Measurements from ENCODE around the gene ZSWIM5. TPM values are rescaled to one million over a fixed set of nuclear protein-coding genes. Genes with fewer than 3 reads are reported as not detected.
"Not testable (repeated sequence)": the region's sequence is repeated elsewhere in the genome, so short reads cannot be mapped to it uniquely, and the experiment has no call there.

ZSWIM5 gene
- total RNA-seq, 1 experiment from 2014 or later = 2.2 TPM

- Mint-ChIP-seq H3K4me3 (no peak overlapping the region), H3K36me3 (peaks cover 22% of the 10 kb centered on the region), H3K9me3 (peaks cover 28% of the 10 kb centered on the region), H3K4me1 (peaks cover 8% of the 10 kb centered on the region), H3K27ac (no peak overlapping the region), H3K27me3 (ENCODE audit: low read depth) (no peaks in the 10 kb centered on the region; the same call in 1 of the 2 replicates)
- ChIA-PET CTCF (no interaction called here), POLR2A (no interaction called here)
- DNase-seq (ENCODE audit: low spot score) (no peak), ATAC-seq (no peak)
- TF ChIP-seq, protein P1, sequence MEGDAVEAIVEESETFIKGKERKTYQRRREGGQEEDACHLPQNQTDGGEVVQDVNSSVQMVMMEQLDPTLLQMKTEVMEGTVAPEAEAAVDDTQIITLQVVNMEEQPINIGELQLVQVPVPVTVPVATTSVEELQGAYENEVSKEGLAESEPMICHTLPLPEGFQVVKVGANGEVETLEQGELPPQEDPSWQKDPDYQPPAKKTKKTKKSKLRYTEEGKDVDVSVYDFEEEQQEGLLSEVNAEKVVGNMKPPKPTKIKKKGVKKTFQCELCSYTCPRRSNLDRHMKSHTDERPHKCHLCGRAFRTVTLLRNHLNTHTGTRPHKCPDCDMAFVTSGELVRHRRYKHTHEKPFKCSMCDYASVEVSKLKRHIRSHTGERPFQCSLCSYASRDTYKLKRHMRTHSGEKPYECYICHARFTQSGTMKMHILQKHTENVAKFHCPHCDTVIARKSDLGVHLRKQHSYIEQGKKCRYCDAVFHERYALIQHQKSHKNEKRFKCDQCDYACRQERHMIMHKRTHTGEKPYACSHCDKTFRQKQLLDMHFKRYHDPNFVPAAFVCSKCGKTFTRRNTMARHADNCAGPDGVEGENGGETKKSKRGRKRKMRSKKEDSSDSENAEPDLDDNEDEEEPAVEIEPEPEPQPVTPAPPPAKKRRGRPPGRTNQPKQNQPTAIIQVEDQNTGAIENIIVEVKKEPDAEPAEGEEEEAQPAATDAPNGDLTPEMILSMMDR (IDR thresholded peaks at IDR 0.05) = no peak
- TF ChIP-seq KAT7 (CRISPR knock-in tag; IDR thresholded peaks at IDR 0.05; ENCODE audit: borderline replicate concordance) = no peak
- TF ChIP-seq GRHL2 (CRISPR knock-in tag; IDR thresholded peaks at IDR 0.05; ENCODE audit: insufficient replicate concordance, severe bottlenecking) = no peak
- no peak for TF ChIP-seq MLX (CRISPR knock-in tag; IDR thresholded peaks at IDR 0.05)
- TF ChIP-seq, protein P2, sequence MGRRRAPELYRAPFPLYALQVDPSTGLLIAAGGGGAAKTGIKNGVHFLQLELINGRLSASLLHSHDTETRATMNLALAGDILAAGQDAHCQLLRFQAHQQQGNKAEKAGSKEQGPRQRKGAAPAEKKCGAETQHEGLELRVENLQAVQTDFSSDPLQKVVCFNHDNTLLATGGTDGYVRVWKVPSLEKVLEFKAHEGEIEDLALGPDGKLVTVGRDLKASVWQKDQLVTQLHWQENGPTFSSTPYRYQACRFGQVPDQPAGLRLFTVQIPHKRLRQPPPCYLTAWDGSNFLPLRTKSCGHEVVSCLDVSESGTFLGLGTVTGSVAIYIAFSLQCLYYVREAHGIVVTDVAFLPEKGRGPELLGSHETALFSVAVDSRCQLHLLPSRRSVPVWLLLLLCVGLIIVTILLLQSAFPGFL (CRISPR knock-in tag; IDR thresholded peaks at IDR 0.05; ENCODE audit: borderline replicate concordance) = no peak
- TF ChIP-seq, protein P3, sequence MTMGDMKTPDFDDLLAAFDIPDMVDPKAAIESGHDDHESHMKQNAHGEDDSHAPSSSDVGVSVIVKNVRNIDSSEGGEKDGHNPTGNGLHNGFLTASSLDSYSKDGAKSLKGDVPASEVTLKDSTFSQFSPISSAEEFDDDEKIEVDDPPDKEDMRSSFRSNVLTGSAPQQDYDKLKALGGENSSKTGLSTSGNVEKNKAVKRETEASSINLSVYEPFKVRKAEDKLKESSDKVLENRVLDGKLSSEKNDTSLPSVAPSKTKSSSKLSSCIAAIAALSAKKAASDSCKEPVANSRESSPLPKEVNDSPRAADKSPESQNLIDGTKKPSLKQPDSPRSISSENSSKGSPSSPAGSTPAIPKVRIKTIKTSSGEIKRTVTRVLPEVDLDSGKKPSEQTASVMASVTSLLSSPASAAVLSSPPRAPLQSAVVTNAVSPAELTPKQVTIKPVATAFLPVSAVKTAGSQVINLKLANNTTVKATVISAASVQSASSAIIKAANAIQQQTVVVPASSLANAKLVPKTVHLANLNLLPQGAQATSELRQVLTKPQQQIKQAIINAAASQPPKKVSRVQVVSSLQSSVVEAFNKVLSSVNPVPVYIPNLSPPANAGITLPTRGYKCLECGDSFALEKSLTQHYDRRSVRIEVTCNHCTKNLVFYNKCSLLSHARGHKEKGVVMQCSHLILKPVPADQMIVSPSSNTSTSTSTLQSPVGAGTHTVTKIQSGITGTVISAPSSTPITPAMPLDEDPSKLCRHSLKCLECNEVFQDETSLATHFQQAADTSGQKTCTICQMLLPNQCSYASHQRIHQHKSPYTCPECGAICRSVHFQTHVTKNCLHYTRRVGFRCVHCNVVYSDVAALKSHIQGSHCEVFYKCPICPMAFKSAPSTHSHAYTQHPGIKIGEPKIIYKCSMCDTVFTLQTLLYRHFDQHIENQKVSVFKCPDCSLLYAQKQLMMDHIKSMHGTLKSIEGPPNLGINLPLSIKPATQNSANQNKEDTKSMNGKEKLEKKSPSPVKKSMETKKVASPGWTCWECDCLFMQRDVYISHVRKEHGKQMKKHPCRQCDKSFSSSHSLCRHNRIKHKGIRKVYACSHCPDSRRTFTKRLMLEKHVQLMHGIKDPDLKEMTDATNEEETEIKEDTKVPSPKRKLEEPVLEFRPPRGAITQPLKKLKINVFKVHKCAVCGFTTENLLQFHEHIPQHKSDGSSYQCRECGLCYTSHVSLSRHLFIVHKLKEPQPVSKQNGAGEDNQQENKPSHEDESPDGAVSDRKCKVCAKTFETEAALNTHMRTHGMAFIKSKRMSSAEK (CRISPR knock-in tag; IDR thresholded peaks at IDR 0.05; ENCODE audit: borderline replicate concordance) = no peak
- no peak for TF ChIP-seq NFATC4 (CRISPR knock-in tag; IDR thresholded peaks at IDR 0.05)
- TF ChIP-seq HMGXB4 (CRISPR knock-in tag; IDR thresholded peaks at IDR 0.05) = no peak
- TF ChIP-seq ZNF396 (CRISPR knock-in tag; IDR thresholded peaks at IDR 0.05; ENCODE audit: borderline replicate concordance) = no peak
- no peak for TF ChIP-seq EMX1 (CRISPR knock-in tag; IDR thresholded peaks at IDR 0.05)
- no peak for TF ChIP-seq ATF3 (CRISPR knock-in tag; conservative IDR thresholded peaks at IDR 0.05)
- TF ChIP-seq NFYB (CRISPR knock-in tag; conservative IDR thresholded peaks at IDR 0.05; ENCODE audit: low read depth) = no peak
Observed at GRCh38 chr1:45116340-45116739, 90.1 kb downstream of the ZSWIM5 start.

GRCh38 chr1:45115198-45115597 lies 91.2 kb downstream of the ZSWIM5 start:
- H3K27me3 Mint-ChIP-seq (ENCODE audit: low read depth); CTCF ChIA-PET: not testable (repeated sequence)

More at GRCh38 chr1:45115198-45115597, 91.2 kb downstream of the ZSWIM5 start:
- H3K4me3 Mint-ChIP-seq; POLR2A ChIA-PET; DNase-seq (ENCODE audit: low spot score); ATAC-seq; H3K27ac Mint-ChIP-seq: not testable (repeated sequence)
- H3K36me3 Mint-ChIP-seq = peaks cover 22% of the 10 kb centered on the region
- H3K9me3 Mint-ChIP-seq = peaks cover 36% of the 10 kb centered on the region
- H3K4me1 Mint-ChIP-seq = peaks cover 11% of the 10 kb centered on the region

Measured in WTC11 (cell line).